HEK293 (cell line): ENCODE data around the gene M1AP.

Experiments used
- BCL11A ChIP-seq: fragments of 450-650 bp; formaldehyde crosslinking; IDR thresholded peaks from 2 replicates; pipeline ENCODE4 v1.5.1; 2016; ENCODE audit warnings: low read depth, missing biosample characterization, missing genetic modification characterization
- ELK4 ChIP-seq: IDR thresholded peaks from 2 replicates; pipeline ENCODE4 v1.6.1; 2011; ENCODE audit warnings: mild to moderate bottlenecking, low read depth, low read length, borderline replicate concordance
- GLI4 ChIP-seq: fragments of 450-650 bp; formaldehyde crosslinking; IDR thresholded peaks from 2 replicates; pipeline ENCODE4 v1.5.1; 2016; ENCODE audit warnings: missing biosample characterization, missing genetic modification characterization
- KLF8 ChIP-seq: fragments of 450-650 bp; formaldehyde crosslinking; IDR thresholded peaks from 2 replicates; pipeline ENCODE4 v1.5.1; 2016; ENCODE audit warnings: missing biosample characterization, missing genetic modification characterization
- PRDM1 ChIP-seq: fragments of 450-650 bp; formaldehyde crosslinking; IDR thresholded peaks from 2 replicates; pipeline ENCODE4; 2016; ENCODE audit warnings: missing biosample characterization, missing genetic modification characterization
- RBAK ChIP-seq: fragments of 450-650 bp; formaldehyde crosslinking; IDR thresholded peaks from 2 replicates; pipeline ENCODE4 v1.5.1; 2016; ENCODE audit warnings: missing biosample characterization, missing genetic modification characterization
- SCRT1 ChIP-seq: fragments of 450-650 bp; formaldehyde crosslinking; IDR thresholded peaks from 2 replicates; pipeline ENCODE4 v1.5.1; 2016; ENCODE audit warnings: missing biosample characterization, missing genetic modification characterization, borderline replicate concordance
- SCRT2 ChIP-seq: fragments of 450-650 bp; formaldehyde crosslinking; IDR thresholded peaks from 2 replicates; pipeline ENCODE4 v1.5.1; 2016; ENCODE audit warnings: missing biosample characterization, missing genetic modification characterization
- WT1 ChIP-seq: fragments of 450-650 bp; formaldehyde crosslinking; IDR thresholded peaks from 2 replicates; pipeline ENCODE4 v1.5.1; 2016; ENCODE audit warnings: missing biosample characterization, missing genetic modification characterization
- YY1 ChIP-seq: fragments of 450-650 bp; formaldehyde crosslinking; IDR thresholded peaks from 2 replicates; pipeline ENCODE4 v1.5.1; 2018; ENCODE audit warnings: missing biosample characterization, missing genetic modification characterization
- YY2 ChIP-seq: fragments of 450-650 bp; formaldehyde crosslinking; IDR thresholded peaks from 2 replicates; pipeline ENCODE4 v1.5.1; 2016; ENCODE audit warnings: missing biosample characterization, missing genetic modification characterization
- ZBTB17 ChIP-seq: fragments of 450-650 bp; formaldehyde crosslinking; IDR thresholded peaks from 2 replicates; pipeline ENCODE4 v1.5.1; 2016; ENCODE audit warnings: missing biosample characterization, missing genetic modification characterization
- ZFP37 ChIP-seq: fragments of 450-650 bp; formaldehyde crosslinking; IDR thresholded peaks from 2 replicates; pipeline ENCODE4 v1.5.1; 2016; ENCODE audit warnings: missing biosample characterization, missing genetic modification characterization
- ZNF114 ChIP-seq: fragments of 450-650 bp; formaldehyde crosslinking; IDR thresholded peaks from 2 replicates; pipeline ENCODE4 v1.5.0; 2017; ENCODE audit warnings: missing biosample characterization, missing genetic modification characterization
- ZNF155 ChIP-seq: fragments of 450-650 bp; formaldehyde crosslinking; IDR thresholded peaks from 2 replicates; pipeline ENCODE4 v1.5.1; 2016; ENCODE audit warnings: missing biosample characterization, missing genetic modification characterization
- ZNF23 ChIP-seq: fragments of 450-650 bp; formaldehyde crosslinking; IDR thresholded peaks from 2 replicates; pipeline ENCODE4 v1.5.1; 2016; ENCODE audit warnings: missing biosample characterization, missing genetic modification characterization, borderline replicate concordance
- ZNF24 ChIP-seq: fragments of 450-650 bp; formaldehyde crosslinking; IDR thresholded peaks from 2 replicates; pipeline ENCODE4 v1.5.1; 2016; ENCODE audit warnings: missing biosample characterization, missing genetic modification characterization
- ZNF274 ChIP-seq, 2 experiments: fragments of 200-500 bp in 1 of 2; fragments of 450-650 bp in 1 of 2; sonication (Bioruptor generic) in 1 of 2; formaldehyde crosslinking in 1 of 2; IDR thresholded peaks; 2 replicates each; pipeline versions ENCODE4 v1.5.1 to v1.6.1; 2014 to 2016; ENCODE audit warnings: borderline replicate concordance in 1 of 2, inconsistent platforms in 1 of 2, low read length in 1 of 2, missing biosample characterization in 1 of 2, missing genetic modification characterization in 1 of 2
- ZNF335 ChIP-seq: fragments of 450-650 bp; formaldehyde crosslinking; conservative IDR thresholded peaks from 2 replicates; pipeline ENCODE4 v1.5.1; 2016; ENCODE audit warnings: missing biosample characterization, missing genetic modification characterization
- ZNF354C ChIP-seq: fragments of 450-650 bp; formaldehyde crosslinking; IDR thresholded peaks from 2 replicates; pipeline ENCODE4 v1.5.1; 2016; ENCODE audit warnings: missing biosample characterization, missing genetic modification characterization, low read depth, borderline replicate concordance
- ZNF362 ChIP-seq: fragments of 450-650 bp; formaldehyde crosslinking; IDR thresholded peaks from 2 replicates; pipeline ENCODE4 v1.5.1; 2016; ENCODE audit warnings: missing biosample characterization, missing genetic modification characterization
- ZNF398 ChIP-seq: fragments of 450-650 bp; formaldehyde crosslinking; IDR thresholded peaks from 2 replicates; pipeline ENCODE4 v1.5.1; 2017; ENCODE audit warnings: missing biosample characterization, missing genetic modification characterization
- ZNF423 ChIP-seq: fragments of 450-650 bp; formaldehyde crosslinking; IDR thresholded peaks from 2 replicates; pipeline ENCODE4 v1.5.1; 2016; ENCODE audit warnings: missing biosample characterization, missing genetic modification characterization
- ZNF549 ChIP-seq: fragments of 450-650 bp; IDR thresholded peaks from 2 replicates; pipeline ENCODE4 v1.5.1; 2018; ENCODE audit warnings: missing biosample characterization, missing genetic modification characterization, mild to moderate bottlenecking, inconsistent platforms, moderate library complexity
- ZNF558 ChIP-seq: fragments of 450-650 bp; formaldehyde crosslinking; IDR thresholded peaks from 2 replicates; pipeline ENCODE4 v1.5.1; 2016; ENCODE audit warnings: missing biosample characterization, missing genetic modification characterization
- ZNF623 ChIP-seq: fragments of 450-650 bp; formaldehyde crosslinking; IDR thresholded peaks from 2 replicates; pipeline ENCODE4 v1.5.1; 2016; ENCODE audit warnings: missing biosample characterization, missing genetic modification characterization
- ZNF658 ChIP-seq: fragments of 450-650 bp; formaldehyde crosslinking; IDR thresholded peaks from 2 replicates; pipeline ENCODE4; 2016; ENCODE audit warnings: missing biosample characterization, missing genetic modification characterization
- ZNF707 ChIP-seq: fragments of 450-650 bp; formaldehyde crosslinking; IDR thresholded peaks from 2 replicates; pipeline ENCODE4 v1.5.1; 2016; ENCODE audit warnings: missing biosample characterization, missing genetic modification characterization
- ZNF768 ChIP-seq: fragments of 450-650 bp; formaldehyde crosslinking; IDR thresholded peaks from 2 replicates; pipeline ENCODE4 v1.5.1; 2018; ENCODE audit warnings: missing biosample characterization, mild to moderate bottlenecking, missing genetic modification characterization
- ZNF776 ChIP-seq: fragments of 450-650 bp; formaldehyde crosslinking; IDR thresholded peaks from 2 replicates; pipeline ENCODE4 v1.5.0; 2017; ENCODE audit warnings: missing biosample characterization, missing genetic modification characterization, borderline replicate concordance
- TF ChIP-seq, protein P1 (sequence below): fragments of 450-650 bp; formaldehyde crosslinking; IDR thresholded peaks from 2 replicates; pipeline ENCODE4 v1.5.1; 2017; ENCODE audit warnings: missing biosample characterization, missing genetic modification characterization
- TF ChIP-seq, protein P2 (sequence below): fragments of 450-650 bp; IDR thresholded peaks from 2 replicates; pipeline ENCODE4 v1.5.1; 2018; ENCODE audit warnings: missing biosample characterization, mild to moderate bottlenecking, missing genetic modification characterization
- TF ChIP-seq, protein P3 (sequence below): fragments of 450-650 bp; formaldehyde crosslinking; IDR thresholded peaks from 2 replicates; pipeline ENCODE4 v1.5.1; 2017; ENCODE audit warnings: missing biosample characterization, missing genetic modification characterization

M1AP gene

DNA sequence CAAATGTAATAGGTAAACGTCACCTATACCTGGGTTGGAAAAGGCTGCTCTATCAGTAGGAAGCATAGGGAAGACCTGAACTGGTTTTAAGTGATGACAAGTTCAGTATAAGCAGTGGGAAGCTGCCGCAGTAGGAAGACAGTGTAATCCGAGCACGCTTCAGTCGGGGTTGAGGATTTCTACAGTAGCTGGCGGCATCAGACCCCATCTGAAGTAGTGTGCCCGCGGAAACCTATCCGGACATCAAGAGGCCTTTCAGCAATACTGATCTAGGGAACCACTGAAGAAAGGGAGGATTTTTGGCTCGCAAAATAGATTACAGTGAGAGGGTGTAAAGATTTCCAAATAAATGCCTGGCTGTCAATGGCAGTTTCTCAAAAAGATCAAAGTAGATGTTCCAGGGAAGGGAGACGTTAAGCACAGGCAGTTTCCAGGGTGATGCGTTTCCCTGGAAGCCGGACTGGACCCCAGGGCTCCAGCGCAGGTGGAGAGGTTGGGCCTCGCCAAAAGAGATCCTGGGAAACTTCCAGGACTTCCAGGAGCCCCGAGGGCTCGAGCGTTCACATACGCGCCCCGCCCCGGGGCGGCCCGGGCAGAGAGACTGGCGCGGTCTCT lies 99.7 kb downstream of the M1AP start (continued):
- TF ChIP-seq ZNF549 = no peak
- no peak for TF ChIP-seq ELK4
- TF ChIP-seq SCRT2 (tag by site-specific recombination) = no peak
- TF ChIP-seq ZNF623 (tag by site-specific recombination) = no peak
- no peak for TF ChIP-seq ZNF362 (tag by site-specific recombination)
- TF ChIP-seq ZNF274 (IDR thresholded peaks at IDR 0.05; ENCODE audit: low read length) = no peak
- no peak for TF ChIP-seq ZNF274 (tag by site-specific recombination; IDR thresholded peaks at IDR 0.05; ENCODE audit: borderline replicate concordance)
- TF ChIP-seq ZNF335 (tag by site-specific recombination) = peak; percentile 75
- TF ChIP-seq ZNF768 (tag by site-specific recombination) = no peak
- no peak for TF ChIP-seq PRDM1 (tag by site-specific recombination)
- TF ChIP-seq ZNF23 (tag by site-specific recombination) = no peak
- TF ChIP-seq ZNF155 (tag by site-specific recombination) = no peak
- TF ChIP-seq, protein P1, sequence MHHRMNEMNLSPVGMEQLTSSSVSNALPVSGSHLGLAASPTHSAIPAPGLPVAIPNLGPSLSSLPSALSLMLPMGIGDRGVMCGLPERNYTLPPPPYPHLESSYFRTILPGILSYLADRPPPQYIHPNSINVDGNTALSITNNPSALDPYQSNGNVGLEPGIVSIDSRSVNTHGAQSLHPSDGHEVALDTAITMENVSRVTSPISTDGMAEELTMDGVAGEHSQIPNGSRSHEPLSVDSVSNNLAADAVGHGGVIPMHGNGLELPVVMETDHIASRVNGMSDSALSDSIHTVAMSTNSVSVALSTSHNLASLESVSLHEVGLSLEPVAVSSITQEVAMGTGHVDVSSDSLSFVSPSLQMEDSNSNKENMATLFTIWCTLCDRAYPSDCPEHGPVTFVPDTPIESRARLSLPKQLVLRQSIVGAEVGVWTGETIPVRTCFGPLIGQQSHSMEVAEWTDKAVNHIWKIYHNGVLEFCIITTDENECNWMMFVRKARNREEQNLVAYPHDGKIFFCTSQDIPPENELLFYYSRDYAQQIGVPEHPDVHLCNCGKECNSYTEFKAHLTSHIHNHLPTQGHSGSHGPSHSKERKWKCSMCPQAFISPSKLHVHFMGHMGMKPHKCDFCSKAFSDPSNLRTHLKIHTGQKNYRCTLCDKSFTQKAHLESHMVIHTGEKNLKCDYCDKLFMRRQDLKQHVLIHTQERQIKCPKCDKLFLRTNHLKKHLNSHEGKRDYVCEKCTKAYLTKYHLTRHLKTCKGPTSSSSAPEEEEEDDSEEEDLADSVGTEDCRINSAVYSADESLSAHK (tag by site-specific recombination) = peak; percentile 85
- TF ChIP-seq ZNF658 = no peak
- TF ChIP-seq ZNF776 (tag by site-specific recombination) = no peak
- TF ChIP-seq ZNF354C (tag by site-specific recombination) = no peak
- TF ChIP-seq ZNF558 (tag by site-specific recombination) = no peak
- no peak for TF ChIP-seq ZNF24 (tag by site-specific recombination)
- TF ChIP-seq ZNF707 (tag by site-specific recombination) = no peak
- no peak for TF ChIP-seq ZNF398 (tag by site-specific recombination)
- no peak for TF ChIP-seq BCL11A (tag by site-specific recombination)
- no peak for TF ChIP-seq YY1
- TF ChIP-seq, protein P2, sequence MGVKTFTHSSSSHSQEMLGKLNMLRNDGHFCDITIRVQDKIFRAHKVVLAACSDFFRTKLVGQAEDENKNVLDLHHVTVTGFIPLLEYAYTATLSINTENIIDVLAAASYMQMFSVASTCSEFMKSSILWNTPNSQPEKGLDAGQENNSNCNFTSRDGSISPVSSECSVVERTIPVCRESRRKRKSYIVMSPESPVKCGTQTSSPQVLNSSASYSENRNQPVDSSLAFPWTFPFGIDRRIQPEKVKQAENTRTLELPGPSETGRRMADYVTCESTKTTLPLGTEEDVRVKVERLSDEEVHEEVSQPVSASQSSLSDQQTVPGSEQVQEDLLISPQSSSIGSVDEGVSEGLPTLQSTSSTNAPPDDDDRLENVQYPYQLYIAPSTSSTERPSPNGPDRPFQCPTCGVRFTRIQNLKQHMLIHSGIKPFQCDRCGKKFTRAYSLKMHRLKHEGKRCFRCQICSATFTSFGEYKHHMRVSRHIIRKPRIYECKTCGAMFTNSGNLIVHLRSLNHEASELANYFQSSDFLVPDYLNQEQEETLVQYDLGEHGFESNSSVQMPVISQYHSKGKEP (tag by site-specific recombination) = no peak
- TF ChIP-seq GLI4 = no peak
- TF ChIP-seq ZNF423 (tag by site-specific recombination) = no peak
- TF ChIP-seq SCRT1 (tag by site-specific recombination) = no peak
- TF ChIP-seq RBAK (tag by site-specific recombination) = no peak
- no peak for TF ChIP-seq ZFP37
- TF ChIP-seq ZNF114 (tag by site-specific recombination) = no peak
- no peak for TF ChIP-seq WT1 (tag by site-specific recombination)
- TF ChIP-seq, protein P3, sequence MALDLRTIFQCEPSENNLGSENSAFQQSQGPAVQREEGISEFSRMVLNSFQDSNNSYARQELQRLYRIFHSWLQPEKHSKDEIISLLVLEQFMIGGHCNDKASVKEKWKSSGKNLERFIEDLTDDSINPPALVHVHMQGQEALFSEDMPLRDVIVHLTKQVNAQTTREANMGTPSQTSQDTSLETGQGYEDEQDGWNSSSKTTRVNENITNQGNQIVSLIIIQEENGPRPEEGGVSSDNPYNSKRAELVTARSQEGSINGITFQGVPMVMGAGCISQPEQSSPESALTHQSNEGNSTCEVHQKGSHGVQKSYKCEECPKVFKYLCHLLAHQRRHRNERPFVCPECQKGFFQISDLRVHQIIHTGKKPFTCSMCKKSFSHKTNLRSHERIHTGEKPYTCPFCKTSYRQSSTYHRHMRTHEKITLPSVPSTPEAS = no peak
- TF ChIP-seq ZBTB17 (tag by site-specific recombination) = peak; percentile 88
- no peak for TF ChIP-seq KLF8 (tag by site-specific recombination)
- TF ChIP-seq YY2 = no peak
